IMR-90 (cell line): ENCODE measurements around the gene COL23A1. TPM values are rescaled to one million over a fixed set of nuclear protein-coding genes. Genes with fewer than 3 reads are reported as not detected.
A peak's percentile ranks its signal among the peaks of the same experiment; 100 is the strongest.

Experiments
- ATAC-seq: fragments of 200-7000 bp; cut with Tn5 transposase; 2 replicates; pipeline ENCODE4 v1.9.1; 2020; ENCODE audit warnings: low read depth, mild to moderate bottlenecking, moderate library complexity
- BruUV-seq: library from RNA; stranded (reverse); fragments of 400-500 nt; replicated peaks from 2 replicates; lab custom pipeline; 2021; lab: Mats Ljungman, UMichigan
- CTCF ChIA-PET: fragments of 300-600 bp; formaldehyde crosslinking; extraction: SDS; loops from one replicate; lab custom pipeline; 2021; ENCODE audit warnings: antibody characterized with exemption; lab: Yijun Ruan, JAX
- POLR2A ChIA-PET: fragments of 300-600 bp; sonication (Branson Sonifier 250); formaldehyde crosslinking; loops from one replicate; lab custom pipeline; 2022; ENCODE audit warnings: antibody characterized with exemption; ENCODE audit not compliant: unreplicated experiment; lab: Charles Lee
- DNase-seq: peaks from one replicate; pipeline ENCODE4 v3.0.0; 2013
- H2AFZ ChIP-seq: replicated peaks from 2 replicates; pipeline ENCODE3; 2013; ENCODE audit warnings: low read length, mild to moderate bottlenecking; ENCODE audit not compliant: poor library complexity
- H2AK5ac ChIP-seq: 2 replicates; pipeline ENCODE4 v1.6.1; 2013; ENCODE audit warnings: low read depth, low read length, inconsistent platforms
- H2AK9ac ChIP-seq: replicated peaks from 2 replicates; pipeline ENCODE3; 2013; ENCODE audit warnings: mild to moderate bottlenecking, low read depth, low read length, moderate library complexity; ENCODE audit not compliant: poor library complexity
- H2BK120ac ChIP-seq: 2 replicates; pipeline ENCODE4 v1.6.1; 2013; ENCODE audit warnings: low read depth, low read length, inconsistent platforms
- H2BK15ac ChIP-seq: 3 replicates; pipeline ENCODE4 v1.6.1; 2013; ENCODE audit warnings: low read depth, low read length, inconsistent platforms
- H2BK20ac ChIP-seq: 2 replicates; pipeline ENCODE4 v1.6.1; 2013; ENCODE audit warnings: low read depth, mild to moderate bottlenecking, inconsistent platforms, low read length, moderate library complexity
- H2BK5ac ChIP-seq: 2 replicates; pipeline ENCODE4 v1.6.1; 2013; ENCODE audit warnings: mild to moderate bottlenecking, low read depth, low read length, inconsistent platforms; ENCODE audit not compliant: poor library complexity, severe bottlenecking
- H3K14ac ChIP-seq: replicated peaks from 2 replicates; pipeline ENCODE4 v1.6.1; 2013; ENCODE audit warnings: low read depth, low read length, inconsistent platforms
- H3K18ac ChIP-seq: 2 replicates; pipeline ENCODE4 v1.6.1; 2013; ENCODE audit warnings: low read depth, low read length, control low read depth
- H3K23ac ChIP-seq: 2 replicates; pipeline ENCODE4 v1.6.1; 2013; ENCODE audit warnings: low read depth, low read length, inconsistent platforms
- H3K27ac ChIP-seq: 2 replicates; pipeline ENCODE4 v1.5.1; 2013; ENCODE audit warnings: mild to moderate bottlenecking, control low read depth, low read length; ENCODE audit not compliant: insufficient read depth
- H3K27me3 ChIP-seq: 2 replicates; pipeline ENCODE4 v1.6.1; 2013; ENCODE audit warnings: low read length; ENCODE audit not compliant: control insufficient read depth, insufficient read depth
- H3K36me3 ChIP-seq: 2 replicates; pipeline ENCODE4 v1.6.1; 2013; ENCODE audit warnings: low read length, mixed read lengths; ENCODE audit not compliant: control insufficient read depth, insufficient read depth
- H3K4ac ChIP-seq: 2 replicates; pipeline ENCODE4 v1.6.1; 2013; ENCODE audit warnings: low read depth, low read length, inconsistent platforms
- H3K4me1 ChIP-seq: 2 replicates; pipeline ENCODE4 v1.6.1; 2013; ENCODE audit warnings: low read length, mixed read lengths; ENCODE audit not compliant: control insufficient read depth, insufficient read depth
- H3K4me2 ChIP-seq: 2 replicates; pipeline ENCODE4 v1.6.1; 2013; ENCODE audit warnings: low read depth, mild to moderate bottlenecking, control low read depth, low read length, moderate library complexity
- H3K4me3 ChIP-seq: 2 replicates; pipeline ENCODE4 v1.5.1; 2013; ENCODE audit warnings: low read depth, mild to moderate bottlenecking, control low read depth, low read length, moderate library complexity; ENCODE audit not compliant: insufficient read depth
- H3K56ac ChIP-seq: 2 replicates; pipeline ENCODE4 v1.6.1; 2013; ENCODE audit warnings: low read length, inconsistent platforms; ENCODE audit not compliant: insufficient read depth; ENCODE audit errors: extremely low read depth
- H3K79me1 ChIP-seq, 2 experiments: 2 replicates each; pipeline ENCODE4 v1.6.1; 2013; ENCODE audit warnings: low read length in 2 of 2, inconsistent platforms in 1 of 2, low read depth in 1 of 2
- H3K9ac ChIP-seq: 2 replicates; pipeline ENCODE4 v1.6.1; 2013; ENCODE audit warnings: low read depth, low read length, control low read depth
- H3K9me1 ChIP-seq: 2 replicates; pipeline ENCODE4 v1.6.1; 2013; ENCODE audit warnings: low read length, inconsistent platforms; ENCODE audit not compliant: insufficient read depth
- H3K9me3 ChIP-seq: 2 replicates; pipeline ENCODE4 v1.6.1; 2013; ENCODE audit warnings: low read length; ENCODE audit not compliant: control insufficient read depth, insufficient read depth
- H4K20me1 ChIP-seq: 2 replicates; pipeline ENCODE4 v1.6.1; 2013; ENCODE audit warnings: low read length, inconsistent platforms; ENCODE audit not compliant: insufficient read depth
- H4K5ac ChIP-seq: 2 replicates; pipeline ENCODE4 v1.6.1; 2013; ENCODE audit warnings: mild to moderate bottlenecking, low read depth, low read length, control low read depth
- H4K8ac ChIP-seq, 2 experiments: 2 replicates each; pipeline ENCODE4 v1.6.1; 2013; ENCODE audit warnings: low read depth in 2 of 2, low read length in 2 of 2, control low read depth in 1 of 2, inconsistent platforms in 1 of 2
- H4K91ac ChIP-seq: 2 replicates; pipeline ENCODE4 v1.6.1; 2013; ENCODE audit warnings: low read depth, low read length, inconsistent platforms; ENCODE audit not compliant: insufficient read depth
- MAFK ChIP-seq: IDR thresholded peaks from 2 replicates; pipeline ENCODE4 v1.6.1; 2012; ENCODE audit warnings: low read depth, low read length, improper control_type of control experiment
- MAZ ChIP-seq: IDR thresholded peaks from 2 replicates; pipeline ENCODE4 v1.6.1; 2012; ENCODE audit warnings: low read depth, mild to moderate bottlenecking, low read length, improper control_type of control experiment, moderate library complexity, borderline replicate concordance
- NFE2L2 ChIP-seq: fragments of 150-350 bp; IDR thresholded peaks from 2 replicates; pipeline ENCODE4 v1.6.1; 2016; ENCODE audit warnings: low read depth, mild to moderate bottlenecking, low read length
- WGBS, 2 experiments: methylation state at CpG; one replicate each; pipeline versions ENCODE4 v1.1.5 to v1.1.7; 2013; ENCODE audit warnings: missing lambda C conversion rate in 2 of 2; ENCODE audit not compliant: insufficient read length in 1 of 2; ENCODE audit errors: extremely low coverage in 2 of 2; 5-methylcytosine and 5-hydroxymethylcytosine counted together
- dilution Hi-C: fragments of 300-500 bp; cut with HindIII; formaldehyde crosslinking; loops from one replicate; pipeline ENCODE4 v1.14.3; 2018; ENCODE audit warnings: low sequenced_read_pairs; ENCODE audit not compliant: unreplicated experiment
- in situ Hi-C: fragments of 300-500 bp; cut with MboI; formaldehyde crosslinking; loops from 3 replicates; pipeline ENCODE4 v1.14.3; 2019; ENCODE audit warnings: low sequenced_read_pairs, inconsistent platforms, mixed read lengths
- intact Hi-C: fragments of 100-400 bp; cut with micrococcal nuclease; formaldehyde crosslinking; loops from 2 replicates; pipeline ENCODE4 v1.10.0; 2022
- polyA plus RNA-seq, 3 experiments: library from polyadenylated mRNA; depleted of rRNA; stranded (reverse); fragments of >200 nt; gene quantifications; 2 replicates each; pipeline ENCODE4 v1.2.3, GENCODE V29; 2012; ENCODE audit warnings: low replicate concordance in 1 of 3
- total RNA-seq: library from RNA; depleted of rRNA; stranded (reverse); fragments of >200 nt; gene quantifications from 2 replicates; pipeline ENCODE4 v1.2.3, GENCODE V29; 2012

Gene COL23A1
- total and polyA plus RNA-seq, 2 of the 4 experiments (the other 2 are of a cell fraction) = not detected

DNA sequence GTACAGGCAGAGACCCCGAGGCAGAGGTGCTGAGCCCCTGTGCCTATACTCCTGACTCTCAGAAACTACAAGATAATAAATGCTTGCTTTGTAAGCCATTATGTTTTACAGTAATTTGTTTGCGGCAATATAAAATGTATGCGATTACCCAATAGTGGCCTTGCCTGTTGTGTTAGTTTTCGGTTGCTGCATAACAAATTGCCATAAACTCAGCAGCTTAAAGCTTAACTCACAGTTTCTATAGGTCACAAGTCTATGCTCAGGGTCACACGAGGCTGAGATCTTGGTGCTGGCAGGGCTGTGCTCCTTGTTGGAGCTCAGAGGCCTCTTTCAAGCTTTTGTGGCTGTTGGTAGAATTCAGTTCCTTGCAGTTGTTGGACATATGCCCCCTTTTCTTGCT lies 114.8 kb downstream of the COL23A1 start:
- intact Hi-C loops = no loop called here
- dilution Hi-C loops = no loop called here
- Histone ChIP-seq H3K27ac (no peak overlapping the region), H3K4me2 (no peak overlapping the region), H4K8ac (no peak overlapping the region), H3K27me3 (no peaks in the 10 kb centered on the region), H3K9ac (no peak overlapping the region), H4K91ac (no peak overlapping the region), H2AFZ (peak overlapping the region; percentile 24), H3K18ac (no peak overlapping the region), H3K36me3 (no peaks in the 10 kb centered on the region), H3K9me1 (no peaks in the 10 kb centered on the region), H3K14ac (no peak overlapping the region), H4K5ac (no peak overlapping the region), H3K9me3 (peaks cover 5% of the 10 kb centered on the region; the same call in 1 of the 2 replicates), H2BK120ac (no peak overlapping the region), H2AK5ac (no peak overlapping the region), H2BK5ac (no peak overlapping the region), H3K4ac (no peak overlapping the region), H3K56ac (no peak overlapping the region), H2BK15ac (no peak overlapping the region), H4K20me1 (no peaks in the 10 kb centered on the region), H2AK9ac (no peak overlapping the region), H2BK20ac (no peak overlapping the region), H3K4me1 (no peaks in the 10 kb centered on the region), H3K79me1 (no peaks in the 10 kb centered on the region), H3K4me3 (no peak overlapping the region), H3K23ac (no peak overlapping the region)
- no peak for TF ChIP-seq MAFK
- no peak for TF ChIP-seq MAZ
- no peak for TF ChIP-seq NFE2L2
- ChIA-PET POLR2A (no interaction called here), CTCF (no interaction called here)
- no TSS peak for BruUV-seq
- in situ Hi-C loops = no loop called here
- ATAC-seq (no peak), DNase-seq (no peak)
- 83% methylated on average over 2 of the region's 5 CpGs; no CpG with 5 or more reads in 1 of the 2 experiments for WGBS, 2 experiments
